Naive B cell (primary cell): Measurements from ENCODE around the gene WDR27. TPM values are rescaled to one million over a fixed set of nuclear protein-coding genes. Genes with fewer than 3 reads are reported as not detected.

ENCODE experiments used
- ATAC-seq, 2 donors: fragments of 150-1000 bp; cut with Tn5 transposase; 2 replicates each; pipeline ENCODE4 v1.10.0; 2021; ENCODE audit warnings: low read depth in 2 of 2, mild to moderate bottlenecking in 2 of 2, moderate library complexity in 2 of 2
- DNase-seq: peaks from one replicate; pipeline ENCODE4 v3.0.0; 2022
- H3K27ac Mint-ChIP-seq, 6 donors: one replicate each; pipeline ENCODE4 v1.8.0; 2020 to 2022; ENCODE audit warnings: mild to moderate bottlenecking in 6 of 6, mixed read lengths in 6 of 6, moderate library complexity in 5 of 6, inconsistent platforms in 2 of 6
- H3K27me3 Mint-ChIP-seq, 3 donors: one replicate each; pipeline ENCODE4 v1.8.0; 2021 to 2022; ENCODE audit warnings: mixed read lengths in 3 of 3, mild to moderate bottlenecking in 1 of 3
- H3K36me3 Mint-ChIP-seq, 2 donors: one replicate each; pipeline ENCODE4 v1.8.0; 2020 to 2022; ENCODE audit warnings: mixed read lengths in 2 of 2, inconsistent platforms in 1 of 2, mild to moderate bottlenecking in 1 of 2
- H3K4me1 Mint-ChIP-seq, 3 donors: one replicate each; pipeline ENCODE4 v1.8.0; 2020 to 2022; ENCODE audit warnings: mixed read lengths in 3 of 3, inconsistent platforms in 1 of 3, mild to moderate bottlenecking in 1 of 3, moderate library complexity in 1 of 3
- H3K4me3 Mint-ChIP-seq, 8 donors: one replicate each; pipeline ENCODE4 v1.8.0; 2020 to 2022; ENCODE audit warnings: mild to moderate bottlenecking in 8 of 8, mixed read lengths in 8 of 8, moderate library complexity in 8 of 8, inconsistent platforms in 2 of 8
- H3K9me3 Mint-ChIP-seq, 7 donors: one replicate each; pipeline ENCODE4 v1.8.0; 2020 to 2022; ENCODE audit warnings: mixed read lengths in 7 of 7, mild to moderate bottlenecking in 5 of 7, inconsistent platforms in 2 of 7, moderate library complexity in 1 of 7
- polyA plus RNA-seq, 6 donors: library from polyadenylated mRNA; unstranded; fragments of 300-500 nt; fragmentation: Illumina TruSeq; gene quantifications; one replicate each; pipeline ENCODE4 v1.2.3, GENCODE V29; 2021; ENCODE audit warnings: low read depth in 6 of 6

Gene WDR27
- polyA plus RNA-seq, 6 donors from 2014 or later: 9.9 to 17.8 (median 15.2) TPM

DNA sequence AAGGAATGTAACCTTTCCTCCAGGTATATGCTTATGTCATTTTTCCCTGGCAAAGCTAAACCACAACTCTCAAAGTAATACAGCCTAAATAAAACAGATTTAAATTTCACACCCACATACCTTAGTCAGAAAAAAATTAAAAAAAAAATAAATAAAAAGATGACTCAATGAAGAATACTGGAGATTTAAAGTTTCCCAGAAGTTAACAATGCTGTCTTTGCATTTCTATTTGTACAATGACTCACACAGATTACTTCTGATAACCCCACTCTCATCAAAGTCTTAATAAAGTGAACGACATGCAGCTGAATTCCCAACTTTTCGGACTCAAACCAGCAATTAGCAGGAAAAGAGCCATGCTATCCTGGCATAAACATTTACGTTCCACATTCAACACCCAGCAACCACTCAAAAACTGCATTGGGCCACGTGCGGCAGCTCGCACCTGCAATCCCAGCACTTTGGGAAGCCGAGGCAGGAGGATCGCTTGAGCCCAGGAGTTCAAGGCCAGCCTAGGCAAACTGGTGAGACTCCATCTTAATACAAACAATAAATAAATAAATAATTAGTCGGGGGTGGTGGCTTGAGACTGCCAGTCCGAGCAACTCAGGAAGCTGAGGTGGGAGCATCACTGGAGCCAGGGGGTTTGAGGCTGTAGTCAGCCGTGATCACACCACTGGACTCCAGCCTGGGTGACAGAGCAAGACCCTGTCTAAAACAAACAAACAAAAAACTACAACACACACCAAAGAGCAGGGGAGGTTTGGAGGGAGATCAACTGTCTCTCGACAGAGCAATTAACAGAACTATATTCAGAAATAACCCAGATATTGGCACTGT lies 130.5 kb downstream of the WDR27 start:
- Mint-ChIP-seq H3K9me3 (no peaks in the 10 kb centered on the region), H3K4me3 (no peak overlapping the region), H3K4me1 (peaks cover 5 to 22% (median 10%) of the 10 kb centered on the region in 3 donors), H3K36me3 (peaks cover 0 to 6% of the 10 kb centered on the region in 2 donors), H3K27ac (peak overlapping the region in 2 of 6 donors; percentile 44 to 45), H3K27me3 (no peaks in the 10 kb centered on the region)
- ATAC-seq: no peak
- no peak for DNase-seq

DNA sequence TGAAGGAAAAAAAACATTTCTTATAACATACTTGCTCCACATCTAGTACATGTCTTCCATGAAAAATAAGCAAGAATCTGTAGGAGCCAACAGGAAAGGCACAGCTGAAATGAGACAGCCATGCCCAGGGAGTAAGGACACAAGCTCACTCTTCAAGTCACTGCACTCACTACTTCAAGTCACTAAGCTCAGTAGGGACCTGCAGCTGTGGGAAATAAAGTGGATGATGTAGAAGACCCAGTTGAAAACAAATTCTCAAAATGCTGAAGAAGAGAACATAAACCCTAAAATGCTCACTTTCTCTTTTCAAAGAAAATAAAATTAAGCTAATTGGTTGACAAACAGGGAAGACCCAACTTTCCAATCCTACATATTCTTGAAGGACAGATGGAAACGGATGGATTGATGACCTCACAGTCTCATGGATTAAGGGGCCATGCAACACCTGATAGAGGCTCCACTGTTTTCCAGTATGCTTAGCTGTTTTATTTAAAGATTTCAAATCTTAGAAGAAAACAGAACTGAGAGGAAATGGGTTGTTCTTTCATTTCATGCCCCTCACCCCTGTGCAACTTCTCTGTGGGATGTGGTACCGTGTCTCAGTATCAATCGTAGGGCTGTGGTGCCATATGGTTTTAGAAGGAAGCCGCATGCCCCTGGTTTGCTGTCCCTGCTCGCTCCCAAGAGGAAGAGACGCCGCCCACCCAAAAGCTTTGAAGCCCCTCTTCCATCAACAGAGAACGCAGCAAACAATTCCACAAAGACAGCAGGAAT lies 133.3 kb downstream of the WDR27 start:
- no peaks in the 10 kb centered on the region for H3K27me3 Mint-ChIP-seq
- DNase-seq: no peak
- H3K9me3 Mint-ChIP-seq: no peaks in the 10 kb centered on the region
- H3K36me3 Mint-ChIP-seq: peaks cover 0 to 6% of the 10 kb centered on the region in 2 donors
- H3K4me3 Mint-ChIP-seq: peak overlapping the region in 1 of 8 donors; percentile 24
- peak overlapping the region in 2 of 6 donors; percentile 78 to 87 for H3K27ac Mint-ChIP-seq
- no peak for ATAC-seq
- peaks cover 5 to 22% (median 6%) of the 10 kb centered on the region in 3 donors for H3K4me1 Mint-ChIP-seq

DNA sequence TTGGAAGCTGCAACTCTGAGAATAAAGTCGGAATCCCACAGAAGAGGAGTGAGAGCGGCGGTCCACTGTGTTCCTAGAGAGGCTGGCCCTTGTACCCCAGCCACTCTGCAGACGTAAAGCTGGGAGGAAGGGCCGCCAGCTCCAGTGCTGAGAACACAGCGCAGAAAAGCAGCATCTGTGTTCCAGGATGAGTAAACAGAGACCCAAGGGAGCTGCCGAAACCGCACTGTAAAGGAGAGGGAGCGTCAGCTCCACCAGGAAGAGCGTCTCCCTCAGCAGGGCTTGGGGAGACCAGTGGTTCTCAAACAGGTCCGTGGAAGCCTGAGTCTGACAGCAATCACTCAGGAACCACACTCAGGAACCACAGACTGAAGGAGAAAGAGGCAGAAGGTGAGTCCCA lies 134.0 kb downstream of the WDR27 start:
- H3K27ac Mint-ChIP-seq: peak overlapping the region in 5 of 6 donors; percentile 32 to 81 (median 50)
- no peak for ATAC-seq

DNA sequence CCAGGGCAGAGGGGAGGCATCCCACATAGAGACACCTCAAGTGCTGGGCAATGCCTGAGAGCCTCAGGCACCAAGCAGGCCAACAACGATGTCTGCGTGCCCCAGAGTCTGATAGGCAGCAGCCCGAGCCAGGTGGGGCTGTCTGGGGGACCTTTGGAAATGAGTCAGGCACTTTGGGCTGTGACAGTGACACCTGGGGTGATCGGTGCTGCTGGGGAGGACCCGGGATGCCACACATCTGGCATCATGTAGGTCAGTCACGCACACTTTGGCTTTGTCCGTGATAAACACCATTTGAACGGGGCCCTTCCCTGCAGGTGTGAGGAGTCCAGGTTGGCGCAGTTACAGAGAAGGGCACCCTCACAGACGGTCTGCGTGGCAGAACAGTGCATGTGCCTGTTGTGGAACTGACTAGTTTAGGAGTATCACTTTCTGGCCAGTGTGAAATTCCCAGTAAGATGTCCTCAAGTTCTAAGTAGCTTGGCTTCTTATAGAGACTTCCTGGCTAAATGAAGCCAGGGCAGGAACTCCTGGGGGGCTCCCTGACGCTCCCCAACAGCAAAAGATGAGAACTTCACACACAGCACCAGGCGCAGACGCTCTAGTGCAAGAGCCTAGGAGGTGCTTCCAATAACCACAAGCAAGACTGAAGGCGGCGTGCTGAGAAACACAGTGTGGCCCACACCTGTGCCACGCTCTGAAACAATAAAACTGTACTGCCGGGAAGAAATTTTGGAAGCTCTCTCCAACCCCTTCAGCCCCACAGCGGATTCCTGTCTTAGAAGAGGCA lies 134.7 kb downstream of the WDR27 start:
- peaks cover 0 to 5% (median under 1%) of the 10 kb centered on the region in 7 donors for H3K9me3 Mint-ChIP-seq
- H3K27me3 Mint-ChIP-seq: no peaks in the 10 kb centered on the region
- no peak overlapping the region for H3K4me3 Mint-ChIP-seq
- H3K27ac Mint-ChIP-seq: peak overlapping the region in 5 of 6 donors; percentile 26 to 81 (median 41)
- H3K36me3 Mint-ChIP-seq: peaks cover 9 to 13% of the 10 kb centered on the region in 2 donors
- peaks cover 0 to 30% (median 12%) of the 10 kb centered on the region in 3 donors for H3K4me1 Mint-ChIP-seq
- ATAC-seq (no peak), DNase-seq (no peak)

More for the DNA sequence above, 134.0 kb downstream of the WDR27 start:
- no peaks in the 10 kb centered on the region for H3K27me3 Mint-ChIP-seq
- no peak for DNase-seq
- H3K4me1 Mint-ChIP-seq: peaks cover 1 to 24% (median 7%) of the 10 kb centered on the region in 3 donors
- H3K4me3 Mint-ChIP-seq: no peak overlapping the region
- peaks cover 2 to 7% of the 10 kb centered on the region in 2 donors for H3K36me3 Mint-ChIP-seq
- no peaks in the 10 kb centered on the region for H3K9me3 Mint-ChIP-seq

DNA sequence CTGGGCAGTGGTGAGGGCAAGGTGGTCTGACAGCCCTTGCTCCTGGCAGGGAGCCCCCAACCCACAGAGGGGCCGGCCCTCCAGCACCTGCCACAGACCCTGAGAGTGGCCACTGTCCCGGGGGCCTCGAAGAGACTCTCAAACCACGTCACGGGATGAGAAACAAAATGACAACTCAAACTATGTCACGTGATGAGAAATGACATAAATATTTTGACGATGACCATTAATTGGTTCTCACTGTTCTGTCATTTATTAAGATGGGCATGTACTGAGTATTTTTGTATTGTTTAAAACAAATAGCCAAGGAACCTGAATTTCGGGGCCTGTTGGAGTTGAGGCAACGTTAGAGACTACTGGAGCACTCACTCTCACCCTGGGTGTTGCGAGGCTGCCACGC lies 135.5 kb downstream of the WDR27 start:
- Mint-ChIP-seq H3K36me3 (peaks cover 17 to 18% of the 10 kb centered on the region in 2 donors), H3K27me3 (no peaks in the 10 kb centered on the region), H3K4me3 (no peak overlapping the region), H3K4me1 (peaks cover 0 to 30% (median 12%) of the 10 kb centered on the region in 3 donors), H3K9me3 (peaks cover 0 to 10% (median 7%) of the 10 kb centered on the region in 7 donors), H3K27ac (no peak overlapping the region)
- ATAC-seq (no peak), DNase-seq (no peak)

DNA sequence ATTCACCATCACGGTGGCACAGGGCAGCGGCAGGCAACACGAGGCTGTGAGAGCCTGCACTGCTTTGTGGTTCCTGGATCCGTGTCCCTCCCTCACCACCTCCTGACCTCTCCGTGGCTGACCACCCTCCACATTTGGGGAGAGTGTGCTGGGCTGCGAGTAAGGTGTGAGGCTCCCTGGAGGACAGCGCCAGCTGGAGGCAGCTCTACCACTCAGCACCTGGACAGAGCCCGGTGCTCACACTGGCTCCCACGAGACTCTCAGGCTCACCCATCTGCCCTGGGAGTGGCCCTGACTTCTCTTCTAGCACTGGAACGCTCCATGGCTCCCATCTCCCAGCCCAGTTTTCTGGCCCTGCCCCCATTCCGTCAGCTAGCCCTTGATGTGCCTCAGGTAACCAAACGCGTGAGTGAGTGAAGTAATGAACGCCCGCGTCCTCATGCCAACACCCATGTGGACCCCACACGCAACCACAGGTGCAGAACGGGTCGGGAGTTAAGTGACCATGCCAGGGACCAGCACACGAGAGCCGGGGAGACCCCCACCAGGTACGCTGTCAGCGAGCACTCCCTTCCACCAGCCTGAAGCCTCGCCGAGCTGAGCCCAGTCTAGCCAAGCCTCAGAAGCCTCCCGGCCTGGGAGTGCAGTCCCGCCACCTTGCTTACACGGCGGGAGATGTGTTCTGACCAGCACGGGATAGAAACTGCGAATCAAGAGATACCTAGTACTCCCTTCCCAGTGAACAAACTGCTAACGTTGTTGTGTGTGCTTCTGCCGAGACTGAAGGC lies 137.2 kb downstream of the WDR27 start:
- H3K4me1 Mint-ChIP-seq: peaks cover 0 to 26% (median 12%) of the 10 kb centered on the region in 3 donors
- H3K4me3 Mint-ChIP-seq: no peak overlapping the region
- no peak overlapping the region for H3K27ac Mint-ChIP-seq
- peaks cover 0 to 15% (median 9%) of the 10 kb centered on the region in 7 donors for H3K9me3 Mint-ChIP-seq
- DNase-seq: no peak
- H3K36me3 Mint-ChIP-seq: peaks cover 24 to 32% of the 10 kb centered on the region in 2 donors
- no peak for ATAC-seq
- no peaks in the 10 kb centered on the region for H3K27me3 Mint-ChIP-seq

DNA sequence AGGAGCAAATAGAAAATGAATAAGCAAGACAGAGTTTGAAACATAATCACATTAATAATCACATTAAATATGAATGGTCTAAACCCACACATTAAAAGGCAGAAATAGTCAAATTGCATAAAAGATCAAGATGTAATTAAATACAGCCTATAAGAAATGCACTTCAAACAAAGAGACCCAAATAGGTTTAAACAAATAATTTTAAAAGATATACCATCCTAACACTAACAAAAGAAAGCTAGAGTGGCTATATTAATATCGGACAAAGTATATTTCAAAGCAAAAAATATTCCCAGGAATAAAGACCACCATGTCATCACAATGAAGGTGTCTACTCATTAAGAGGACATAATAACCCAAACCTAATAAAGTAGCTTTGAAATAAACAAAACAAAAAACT lies 140.2 kb downstream of the WDR27 start:
- Mint-ChIP-seq H3K9me3 (peaks cover 0 to 15% (median 9%) of the 10 kb centered on the region in 7 donors), H3K36me3 (peaks cover 36 to 40% of the 10 kb centered on the region in 2 donors), H3K27ac (peak overlapping the region in 2 of 6 donors; percentile 41 to 66), H3K27me3 (no peaks in the 10 kb centered on the region), H3K4me3 (no peak overlapping the region), H3K4me1 (peaks cover 6 to 18% (median 12%) of the 10 kb centered on the region in 3 donors)
- ATAC-seq (no peak), DNase-seq (no peak)

DNA sequence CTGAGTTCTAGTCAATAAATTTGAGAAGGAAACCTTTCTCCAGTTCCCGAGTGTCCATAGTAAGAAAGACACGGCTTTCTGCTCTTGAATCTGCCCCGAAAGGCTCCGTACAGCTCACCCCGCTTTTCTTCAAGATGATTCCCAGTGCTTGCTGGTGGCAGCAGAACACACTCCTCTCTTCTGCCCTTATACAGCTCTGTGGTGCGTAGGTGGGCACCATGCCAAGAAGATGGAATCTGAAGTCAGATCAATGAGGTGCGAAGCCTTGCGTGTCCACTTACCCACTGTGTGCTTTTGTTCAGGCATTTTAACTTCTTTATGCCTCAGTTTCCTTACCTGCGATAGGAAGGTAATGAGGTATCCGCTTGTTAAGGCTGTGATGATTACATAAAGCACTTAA lies 142.2 kb downstream of the WDR27 start:
- no peak for DNase-seq
- Mint-ChIP-seq H3K27me3 (no peaks in the 10 kb centered on the region), H3K4me3 (no peak overlapping the region), H3K4me1 (peaks cover 11 to 22% (median 16%) of the 10 kb centered on the region in 3 donors), H3K36me3 (peaks cover 40% of the 10 kb centered on the region in 2 donors), H3K27ac (peak overlapping the region in 1 of 6 donors; percentile 12), H3K9me3 (peaks cover 0 to 15% (median 9%) of the 10 kb centered on the region in 7 donors)
- ATAC-seq: no peak

DNA sequence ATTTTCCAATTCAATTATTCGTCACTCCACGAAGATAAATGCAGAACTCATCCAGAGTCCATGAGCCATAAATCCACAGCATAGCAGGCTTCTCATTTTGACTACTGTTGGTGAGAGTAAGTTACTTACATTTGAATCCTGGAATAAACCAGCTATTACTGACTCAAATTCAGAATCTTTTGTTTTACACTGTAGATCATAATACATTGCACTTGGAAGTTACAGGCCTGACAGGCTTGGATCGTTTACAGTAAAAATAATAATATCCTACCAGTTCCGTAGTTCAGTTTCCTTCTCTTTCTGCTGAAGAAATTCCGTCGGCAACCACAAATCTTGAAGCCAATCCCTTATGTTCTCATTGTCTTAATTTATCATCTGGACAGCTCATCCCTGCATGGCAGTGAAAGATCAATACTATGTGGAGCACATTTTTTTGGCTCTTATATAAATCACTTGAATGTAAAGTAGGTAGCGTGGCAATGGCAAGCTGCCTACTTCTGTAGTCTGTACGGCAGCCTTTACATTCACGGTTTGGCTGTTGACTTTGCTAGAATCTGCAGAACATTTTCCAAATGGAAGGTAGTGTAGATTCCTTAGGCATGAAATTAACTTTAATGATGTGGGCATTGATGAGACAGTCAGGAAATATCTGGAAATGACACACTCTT lies 142.9 kb downstream of the WDR27 start:
- H3K27me3 Mint-ChIP-seq: no peaks in the 10 kb centered on the region
- H3K4me3 Mint-ChIP-seq: no peak overlapping the region
- H3K4me1 Mint-ChIP-seq: peaks cover 11 to 22% (median 16%) of the 10 kb centered on the region in 3 donors
- DNase-seq: no peak
- ATAC-seq: no peak
- H3K36me3 Mint-ChIP-seq: peaks cover 40% of the 10 kb centered on the region in 2 donors
- peaks cover 0 to 15% (median 9%) of the 10 kb centered on the region in 7 donors for H3K9me3 Mint-ChIP-seq
- no peak overlapping the region for H3K27ac Mint-ChIP-seq

DNA sequence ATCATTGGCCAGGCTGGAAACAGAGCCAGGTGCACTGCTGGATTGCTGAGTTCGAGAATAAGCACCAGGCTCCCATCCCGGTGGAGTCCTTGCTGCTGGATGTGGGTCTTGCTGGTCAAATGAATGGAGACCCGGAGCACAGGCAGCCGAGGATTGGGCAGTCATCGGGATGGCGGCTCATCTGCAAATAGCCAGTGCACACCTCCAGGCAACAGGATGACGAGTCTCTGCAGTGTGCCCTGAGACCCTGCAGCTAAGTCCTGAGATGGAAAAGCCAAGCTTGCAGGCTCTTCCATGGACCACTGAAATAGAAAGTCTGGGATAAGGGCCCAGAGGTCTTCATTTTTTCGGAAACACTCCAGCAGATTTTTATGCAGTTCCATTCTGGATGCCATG lies 143.5 kb downstream of the WDR27 start:
- no peak for ATAC-seq
- H3K4me1 Mint-ChIP-seq: peaks cover 11 to 22% (median 16%) of the 10 kb centered on the region in 3 donors
- H3K27ac Mint-ChIP-seq: no peak overlapping the region
- peaks cover 0 to 15% (median 9%) of the 10 kb centered on the region in 7 donors for H3K9me3 Mint-ChIP-seq
- H3K36me3 Mint-ChIP-seq: peaks cover 40% of the 10 kb centered on the region in 2 donors
- H3K4me3 Mint-ChIP-seq: no peak overlapping the region
- DNase-seq: no peak
- no peaks in the 10 kb centered on the region for H3K27me3 Mint-ChIP-seq

DNA sequence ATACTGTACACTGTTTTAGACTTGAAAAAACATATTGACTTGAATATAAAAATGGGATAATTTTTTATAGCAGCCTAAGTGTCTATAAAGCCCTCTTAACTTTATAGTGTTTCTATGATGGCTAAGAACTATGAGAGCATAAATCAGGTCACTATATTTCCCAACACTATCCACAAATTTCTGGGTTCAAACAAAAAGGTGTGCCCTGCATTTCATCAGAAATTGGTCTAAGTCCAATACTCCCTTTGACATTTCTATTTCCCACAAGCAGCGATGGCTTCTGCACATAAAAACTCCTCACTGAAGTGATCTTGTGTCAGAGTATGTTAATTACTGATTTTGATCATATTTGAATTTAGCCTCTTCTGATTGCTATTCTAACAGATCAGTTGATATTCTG lies 143.9 kb downstream of the WDR27 start:
- Mint-ChIP-seq H3K36me3 (peaks cover 38 to 40% of the 10 kb centered on the region in 2 donors), H3K4me1 (peaks cover 11 to 23% (median 16%) of the 10 kb centered on the region in 3 donors), H3K27ac (no peak overlapping the region), H3K9me3 (peaks cover 0 to 15% (median 9%) of the 10 kb centered on the region in 7 donors), H3K4me3 (no peak overlapping the region), H3K27me3 (no peaks in the 10 kb centered on the region)
- ATAC-seq (no peak), DNase-seq (no peak)
